HFFc6 (cell line): Measurements from ENCODE around the gene FKBP4. TPM values are rescaled to one million over a fixed set of nuclear protein-coding genes. Genes with fewer than 3 reads are reported as not detected.

Experiments
- DNase-seq: peaks from one replicate; pipeline ENCODE4 v3.0.0-alpha.2; 2018
- H3K27ac Mint-ChIP-seq: 2 replicates; pipeline ENCODE4 v1.8.0; 2020; ENCODE audit warnings: mild to moderate bottlenecking, mixed read lengths
- H3K27me3 Mint-ChIP-seq: 2 replicates; pipeline ENCODE4 v1.8.0; 2021; ENCODE audit warnings: mild to moderate bottlenecking, moderate library complexity, mixed read lengths; ENCODE audit not compliant: insufficient read depth
- H3K36me3 Mint-ChIP-seq: 2 replicates; pipeline ENCODE4 v1.8.0; 2021; ENCODE audit warnings: low read depth, mixed read lengths
- H3K4me1 Mint-ChIP-seq: 2 replicates; pipeline ENCODE4 v1.8.0; 2020; ENCODE audit warnings: low read depth, mixed read lengths
- H3K4me3 Mint-ChIP-seq: 2 replicates; pipeline ENCODE4 v1.8.0; 2020; ENCODE audit warnings: mild to moderate bottlenecking, moderate library complexity, mixed read lengths
- H3K9me3 Mint-ChIP-seq: 2 replicates; pipeline ENCODE4 v1.8.0; 2020; ENCODE audit warnings: mild to moderate bottlenecking, mixed read lengths
- CTCF ChIP-seq: fragments of 200-600 bp; sonication (generic); IDR thresholded peaks from 2 replicates; pipeline ENCODE4 v1.5.0; 2021; ENCODE audit warnings: antibody characterized with exemption, mild to moderate bottlenecking
- total RNA-seq, 6 experiments: library from RNA; stranded (reverse); fragmentation: NEBNext Ultra II Directional; extraction: Animal tissue kit (Norgen Biotek cat#: 25700); gene quantifications; 2 replicates in 1 of 6; 3 replicates in 5 of 6; pipeline ENCODE4 v1.2.3, GENCODE V29; 2021

The FKBP4 gene
- total RNA-seq, 6 experiments from 2014 or later: 62.3 to 105 (median 69.1) TPM

GRCh38 chr12:2779281-2779680 is 15.5 kb upstream of the FKBP4 start:
- no peak overlapping the region for H3K27ac Mint-ChIP-seq
- H3K9me3 Mint-ChIP-seq: no peaks in the 10 kb centered on the region
- H3K36me3 Mint-ChIP-seq: no peaks in the 10 kb centered on the region
- H3K27me3 Mint-ChIP-seq: peaks cover 70% of the 10 kb centered on the region
- no peak for DNase-seq
- no peak overlapping the region for H3K4me3 Mint-ChIP-seq
- no peak for TF ChIP-seq CTCF
- H3K4me1 Mint-ChIP-seq: peaks cover 6% of the 10 kb centered on the region

GRCh38 chr12:2783936-2784600 is 10.7 kb upstream of the FKBP4 start:
- Mint-ChIP-seq H3K36me3 (no peaks in the 10 kb centered on the region), H3K27me3 (peaks cover 29% of the 10 kb centered on the region), H3K4me3 (no peak overlapping the region; the same call in 1 of the 2 replicates), H3K9me3 (no peaks in the 10 kb centered on the region), H3K27ac (no peak overlapping the region), H3K4me1 (peaks cover 10% of the 10 kb centered on the region)
- peak; percentile 7 for DNase-seq
- TF ChIP-seq CTCF: peak; percentile 92

- no peak overlapping the region for H3K4me3 Mint-ChIP-seq
- H3K27ac Mint-ChIP-seq: no peak overlapping the region
- no peaks in the 10 kb centered on the region for H3K9me3 Mint-ChIP-seq
- H3K4me1 Mint-ChIP-seq: peaks cover 10% of the 10 kb centered on the region
- H3K36me3 Mint-ChIP-seq: no peaks in the 10 kb centered on the region
- peaks cover 32% of the 10 kb centered on the region for H3K27me3 Mint-ChIP-seq
- no peak for DNase-seq
- no peak for TF ChIP-seq CTCF
Measured at GRCh38 chr12:2785017-2785416, 9.8 kb upstream of the FKBP4 start.

- H3K9me3 Mint-ChIP-seq: no peaks in the 10 kb centered on the region
- H3K4me3 Mint-ChIP-seq: no peak overlapping the region
- H3K27ac Mint-ChIP-seq: no peak overlapping the region
- TF ChIP-seq CTCF: no peak
- DNase-seq: no peak
- no peaks in the 10 kb centered on the region for H3K36me3 Mint-ChIP-seq
- H3K4me1 Mint-ChIP-seq: peaks cover 1% of the 10 kb centered on the region
- peaks cover 14% of the 10 kb centered on the region for H3K27me3 Mint-ChIP-seq
Measured at GRCh38 chr12:2791089-2791488, 3.7 kb upstream of the FKBP4 start.

- Mint-ChIP-seq H3K36me3 (no peaks in the 10 kb centered on the region), H3K27ac (no peak overlapping the region), H3K9me3 (no peaks in the 10 kb centered on the region), H3K4me3 (no peak overlapping the region), H3K27me3 (peaks cover 14% of the 10 kb centered on the region), H3K4me1 (peaks cover 17% of the 10 kb centered on the region)
- no peak for TF ChIP-seq CTCF
- DNase-seq: no peak
Measured at GRCh38 chr12:2792671-2793500, 1.9 kb upstream of the FKBP4 start.
